ENCODE measurements around the gene PRKAG2. TPM values are rescaled to one million over a fixed set of nuclear protein-coding genes. Genes with fewer than 3 reads are reported as not detected.

The PRKAG2 gene
- total RNA-seq, 4 donors from 2014 or later: 19.5 to 30.8 (median 27.6) TPM

- peaks cover 8% of the 10 kb centered on the region in 2 donors for H3K36me3 ChIP-seq
- WGBS, 2 donors: 95 to 97% methylated on average over 9 of the region's 9 CpGs
- peaks cover 20 to 39% of the 10 kb centered on the region in 2 donors for H3K4me1 ChIP-seq
- H3K27me3 ChIP-seq: no peaks in the 10 kb centered on the region
- no peak for DNase-seq
- H3K4me3 ChIP-seq (replicated peaks in 1 of 3): no peak overlapping the region
- H3K9me3 ChIP-seq: no peaks in the 10 kb centered on the region
- H3K27ac ChIP-seq: no peak overlapping the region
- intact Hi-C loops (cut with DNase I): no loop called here
- no peak for TF ChIP-seq POLR2A (IDR thresholded peaks at IDR 0.05)
- TF ChIP-seq CTCF (IDR thresholded peaks at IDR 0.05): no peak
Observed at GRCh38 chr7:151565541-151565940, 311.4 kb downstream of the PRKAG2 start.

- peaks cover 8 to 22% of the 10 kb centered on the region in 2 donors for H3K36me3 ChIP-seq
- no peak for TF ChIP-seq CTCF (IDR thresholded peaks at IDR 0.05)
- no peak for TF ChIP-seq POLR2A (IDR thresholded peaks at IDR 0.05)
- no peak overlapping the region for H3K4me3 ChIP-seq (replicated peaks in 1 of 3)
- H3K27me3 ChIP-seq: no peaks in the 10 kb centered on the region
- no peaks in the 10 kb centered on the region for H3K9me3 ChIP-seq
- WGBS, 2 donors: 93 to 94% methylated on average over 9 of the region's 9 CpGs
- H3K4me1 ChIP-seq: no peaks in the 10 kb centered on the region
- intact Hi-C loops (cut with DNase I): no loop called here
- no peak overlapping the region for H3K27ac ChIP-seq
- no peak for DNase-seq
Observed at GRCh38 chr7:151560243-151560642, 316.7 kb downstream of the PRKAG2 start.

- no peak overlapping the region for H3K27ac ChIP-seq
- intact Hi-C loops (cut with DNase I): no loop called here
Observed at GRCh38 chr7:151559557-151560183, 317.2 kb downstream of the PRKAG2 start.

GRCh38 chr7:151558575-151558974 is 318.3 kb downstream of the PRKAG2 start:
- Histone ChIP-seq H3K4me1 (no peaks in the 10 kb centered on the region), H3K36me3 (peaks cover 4 to 18% of the 10 kb centered on the region in 2 donors), H3K27ac (no peak overlapping the region), H3K4me3 (replicated peaks in 1 of 3) (no peak overlapping the region), H3K9me3 (no peaks in the 10 kb centered on the region), H3K27me3 (no peaks in the 10 kb centered on the region)
- intact Hi-C loops (cut with DNase I): no loop called here
- no peak for TF ChIP-seq CTCF (IDR thresholded peaks at IDR 0.05)
- no peak for DNase-seq
- 91 to 92% methylated on average over 6 of the region's 6 CpGs for WGBS, 2 donors

More at GRCh38 chr7:151559557-151560183, 317.2 kb downstream of the PRKAG2 start:
- 89 to 91% methylated on average over 5 of the region's 5 CpGs for WGBS, 2 donors
- H3K4me1 ChIP-seq: no peaks in the 10 kb centered on the region
- no peak for TF ChIP-seq CTCF (IDR thresholded peaks at IDR 0.05)
- peaks cover 8 to 22% of the 10 kb centered on the region in 2 donors for H3K36me3 ChIP-seq
- no peak overlapping the region for H3K4me3 ChIP-seq (replicated peaks in 1 of 3)
- no peaks in the 10 kb centered on the region for H3K9me3 ChIP-seq
- no peaks in the 10 kb centered on the region for H3K27me3 ChIP-seq
- DNase-seq: no peak

- H3K36me3 ChIP-seq: peaks cover 0 to 16% of the 10 kb centered on the region in 2 donors
- TF ChIP-seq CTCF (IDR thresholded peaks at IDR 0.05): no peak
- no peak for TF ChIP-seq POLR2A (IDR thresholded peaks at IDR 0.05)
Observed at GRCh38 chr7:151556592-151556991, 320.3 kb downstream of the PRKAG2 start.

More at GRCh38 chr7:151556592-151556991, 320.3 kb downstream of the PRKAG2 start:
- DNase-seq: no peak
- intact Hi-C loops (cut with DNase I): no loop called here
- no peak overlapping the region for H3K27ac ChIP-seq
- no peaks in the 10 kb centered on the region for H3K9me3 ChIP-seq
- H3K27me3 ChIP-seq: no peaks in the 10 kb centered on the region
- no peak overlapping the region for H3K4me3 ChIP-seq (replicated peaks in 1 of 3)
- H3K4me1 ChIP-seq: peaks cover 14 to 18% of the 10 kb centered on the region in 2 donors
- WGBS, 2 donors: 96 to 97% methylated on average over 12 of the region's 12 CpGs

Data from thyroid gland (tissue), 4 donors.